Activated CD4-positive, alpha-beta T cell treated with anti-CD3 and anti-CD28 coated beads, Interleukin-2, amount 50 U/mL, for 4 hours (primary cell): ENCODE measurements around the gene OR56A5.
"Not testable (repeated sequence)": the region's sequence is repeated elsewhere in the genome, so short reads cannot be mapped to it uniquely, and the experiment has no call there.

Experiments used
- DNase-seq, 2 experiments: peaks; one replicate each; pipeline ENCODE4 v3.0.0-alpha.2; 2020

OR56A5 gene

GRCh38 chr11:5968394-5968793 lies at the start of gene OR56A5:
Gene OR56A5 (minus strand): TSS chr11:5968494. CDS start chr11:5968494, 0 bp downstream.
- DNase-seq: no peak

- DNase-seq: no peak
These were observed 44.7 kb upstream of the OR56A5 start for GRCh38 chr11:6013042-6013441.

- DNase-seq: no peak
These were observed 43.9 kb upstream of the OR56A5 start for GRCh38 chr11:6012035-6012668.

GRCh38 chr11:6006846-6007245 lies 38.6 kb upstream of the OR56A5 start, which contains the start of gene OR56A4:
Gene OR56A4 (minus strand): TSS chr11:6006946. CDS start chr11:6002992, 3,954 bp downstream.
- DNase-seq: no peak

- DNase-seq: no peak
These were observed 38.1 kb upstream of the OR56A5 start for GRCh38 chr11:6006395-6006794.

- DNase-seq: no peak
These were observed 34.0 kb upstream of the OR56A5 start for GRCh38 chr11:6002202-6002699.

GRCh38 chr11:5994791-5995190 lies 26.5 kb upstream of the OR56A5 start:
- DNase-seq: no peak

GRCh38 chr11:5992604-5993251 lies 24.4 kb upstream of the OR56A5 start:
- DNase-seq: no peak

GRCh38 chr11:5992150-5992549 lies 23.9 kb upstream of the OR56A5 start:
- DNase-seq: no peak

- no peak for DNase-seq
These were observed 20.9 kb upstream of the OR56A5 start for GRCh38 chr11:5989203-5989602.

- no peak for DNase-seq
These were observed 18.6 kb upstream of the OR56A5 start, which contains the start of gene OR52L1 for GRCh38 chr11:5986885-5987284. Gene OR52L1 (minus strand): TSS chr11:5986985. CDS start chr11:5986930, 55 bp downstream.

GRCh38 chr11:5983443-5983842 lies 15.1 kb upstream of the OR56A5 start:
- no peak for DNase-seq

GRCh38 chr11:5973530-5973929 lies 5.2 kb upstream of the OR56A5 start:
- no peak for DNase-seq

GRCh38 chr11:5967708-5968107 lies 586 bp downstream of the OR56A5 start:
- DNase-seq: no peak

- no peak for DNase-seq
These were observed 1.3 kb downstream of the OR56A5 start for GRCh38 chr11:5966958-5967357.

- not testable (repeated sequence) for DNase-seq
These were observed 7.5 kb downstream of the OR56A5 start for GRCh38 chr11:5960704-5961320.

GRCh38 chr11:5955586-5955985 lies 12.7 kb downstream of the OR56A5 start:
- DNase-seq: no peak

GRCh38 chr11:5941951-5942350 lies 26.3 kb downstream of the OR56A5 start, which contains the start of gene OR56A3:
Gene OR56A3 (plus strand): TSS chr11:5942251. CDS start chr11:5947347, 5,096 bp downstream.
- DNase-seq: no peak

- no peak for DNase-seq
These were observed 27.5 kb downstream of the OR56A5 start for GRCh38 chr11:5940748-5941147.

- DNase-seq: no peak
These were observed 29.7 kb downstream of the OR56A5 start for GRCh38 chr11:5938603-5938965.

GRCh38 chr11:5937868-5938602 lies 30.3 kb downstream of the OR56A5 start:
- DNase-seq: no peak

GRCh38 chr11:5933116-5933515 lies 35.2 kb downstream of the OR56A5 start:
- DNase-seq: no peak

GRCh38 chr11:5932671-5933070 lies 35.6 kb downstream of the OR56A5 start:
- DNase-seq: no peak
